Smooth muscle cell (in vitro differentiated cells): ENCODE data around the gene STXBP5L. TPM values are rescaled to one million over a fixed set of nuclear protein-coding genes. Genes with fewer than 3 reads are reported as not detected.
"Not testable (repeated sequence)": the region's sequence is repeated elsewhere in the genome, so short reads cannot be mapped to it uniquely, and the experiment has no call there.

Experiments used
- DNase-seq: peaks from one replicate; lab custom pipeline; 2025; ENCODE audit not compliant: unreplicated experiment; lab: John Stamatoyannopoulos, UW
- H2AFZ ChIP-seq: fragments of 200-600 bp; sonication (generic); 2 replicates; pipeline ENCODE4 v1.6.0; 2016; ENCODE audit warnings: antibody characterized with exemption, low read depth, mild to moderate bottlenecking
- H3F3A ChIP-seq: fragments of 200-600 bp; sonication (generic); 2 replicates; pipeline ENCODE4 v1.6.0; 2017; ENCODE audit warnings: antibody characterized with exemption, low read depth
- H3K27ac ChIP-seq: fragments of 200-600 bp; sonication (generic); 2 replicates; pipeline ENCODE4 v1.5.1; 2016; ENCODE audit warnings: low read depth, mild to moderate bottlenecking
- H3K27me3 ChIP-seq: fragments of 200-600 bp; sonication (generic); 2 replicates; pipeline ENCODE4 v1.6.1; 2016; ENCODE audit warnings: low read depth, mild to moderate bottlenecking
- H3K36me3 ChIP-seq: fragments of 200-600 bp; sonication (generic); 2 replicates; pipeline ENCODE4 v1.5.1; 2016; ENCODE audit warnings: low read depth
- H3K4me1 ChIP-seq: fragments of 200-600 bp; sonication (generic); 2 replicates; pipeline ENCODE4 v1.5.1; 2016; ENCODE audit warnings: low read depth
- H3K4me2 ChIP-seq: fragments of 200-600 bp; sonication (generic); 2 replicates; pipeline ENCODE4 v1.6.0; 2016; ENCODE audit warnings: mild to moderate bottlenecking
- H3K4me3 ChIP-seq: fragments of 200-600 bp; sonication (generic); 2 replicates; pipeline ENCODE4 v1.5.1; 2016; ENCODE audit warnings: mild to moderate bottlenecking
- H3K79me2 ChIP-seq: fragments of 200-600 bp; sonication (generic); 2 replicates; pipeline ENCODE4 v1.6.0; 2016; ENCODE audit warnings: low read depth, mild to moderate bottlenecking
- H3K9ac ChIP-seq: fragments of 200-600 bp; sonication (generic); 2 replicates; pipeline ENCODE4 v1.6.0; 2016; ENCODE audit warnings: low read depth
- H3K9me3 ChIP-seq: fragments of 200-600 bp; sonication (generic); replicated peaks from 2 replicates; pipeline ENCODE4 v1.5.1; 2016; ENCODE audit warnings: low read depth
- H4K20me1 ChIP-seq: fragments of 200-600 bp; sonication (generic); 2 replicates; pipeline ENCODE4 v1.6.0; 2016; ENCODE audit warnings: low read depth
- CTCF ChIP-seq: fragments of 200-600 bp; sonication (generic); IDR thresholded peaks from 2 replicates; pipeline ENCODE4 v1.5.1; 2017; ENCODE audit warnings: borderline replicate concordance, mild to moderate bottlenecking, antibody characterized with exemption; ENCODE audit not compliant: insufficient read depth, poor library complexity, severe bottlenecking
- WGBS: methylation state at CpG from one replicate; pipeline ENCODE4 v1.1.7; 2016; ENCODE audit warnings: low lambda C conversion rate; 5-methylcytosine and 5-hydroxymethylcytosine counted together
- polyA plus RNA-seq: library from polyadenylated mRNA; unstranded; fragments of >200 nt; fragmentation: Nextera tagmentation; extraction: Ambion mirVana; gene quantifications from 2 replicates; pipeline ENCODE4 v1.2.1, GENCODE V29; 2016
- total RNA-seq: library from RNA; depleted of rRNA; stranded (reverse); fragments of >200 nt; gene quantifications from 2 replicates; pipeline ENCODE4 v1.2.3, GENCODE V29; 2014

Gene STXBP5L
- total and polyA plus RNA-seq, 2 experiments from 2014 or later: 3.3 to 10.3 TPM

GRCh38 chr3:121436641-121437040 lies 528.6 kb downstream of the STXBP5L start:
- H3K9ac ChIP-seq: no peak overlapping the region
- WGBS: 95% methylated on average over 3 of the region's 3 CpGs
- H3K4me2 ChIP-seq: no peak overlapping the region
- H3K9me3 ChIP-seq: no peaks in the 10 kb centered on the region
- H2AFZ ChIP-seq: no peak overlapping the region
- H3K27me3 ChIP-seq: no peaks in the 10 kb centered on the region
- no peaks in the 10 kb centered on the region for H3K36me3 ChIP-seq
- no peaks in the 10 kb centered on the region for H4K20me1 ChIP-seq
- no peaks in the 10 kb centered on the region for H3K4me1 ChIP-seq
- DNase-seq: no peak
- H3F3A ChIP-seq: no peaks in the 10 kb centered on the region
- no peak for TF ChIP-seq CTCF
- no peak overlapping the region for H3K4me3 ChIP-seq
- H3K79me2 ChIP-seq: no peaks in the 10 kb centered on the region
- H3K27ac ChIP-seq: no peak overlapping the region

- Histone ChIP-seq H3K4me2 (no peak overlapping the region), H3K9me3 (no peaks in the 10 kb centered on the region), H3K9ac (no peak overlapping the region), H3K27ac (no peak overlapping the region), H3K79me2 (no peaks in the 10 kb centered on the region), H3K36me3 (no peaks in the 10 kb centered on the region), H2AFZ (no peak overlapping the region), H3F3A (no peaks in the 10 kb centered on the region), H3K27me3 (no peaks in the 10 kb centered on the region), H3K4me1 (no peaks in the 10 kb centered on the region), H3K4me3 (no peak overlapping the region), H4K20me1 (no peaks in the 10 kb centered on the region)
- no peak for DNase-seq
- no peak for TF ChIP-seq CTCF
- 96% methylated on average over 1 of the region's 1 CpG for WGBS
Observed at GRCh38 chr3:121443456-121443855, 535.5 kb downstream of the STXBP5L start.

- DNase-seq, H3K27me3 ChIP-seq, H3K4me3 ChIP-seq, H2AFZ ChIP-seq, H4K20me1 ChIP-seq, H3K4me2 ChIP-seq, H3K79me2 ChIP-seq, H3K9ac ChIP-seq, H3K36me3 ChIP-seq, H3K27ac ChIP-seq, H3K4me1 ChIP-seq, H3K9me3 ChIP-seq, H3F3A ChIP-seq: not testable (repeated sequence)
- WGBS: 94% methylated on average over 12 of the region's 12 CpGs
Observed at GRCh38 chr3:121451752-121452151, 543.7 kb downstream of the STXBP5L start.

- no peak for DNase-seq
- H3K4me2 ChIP-seq: no peak overlapping the region
- H3K27ac ChIP-seq: no peak overlapping the region
- H3K4me3 ChIP-seq: no peak overlapping the region
- no peaks in the 10 kb centered on the region for H3F3A ChIP-seq
- 97% methylated on average over 3 of the region's 3 CpGs for WGBS
- H3K79me2 ChIP-seq: no peaks in the 10 kb centered on the region
- H3K27me3 ChIP-seq: no peaks in the 10 kb centered on the region
- H3K9me3 ChIP-seq: no peaks in the 10 kb centered on the region
- H2AFZ ChIP-seq: no peak overlapping the region
- TF ChIP-seq CTCF: no peak
- no peaks in the 10 kb centered on the region for H3K4me1 ChIP-seq
- H4K20me1 ChIP-seq: no peaks in the 10 kb centered on the region
- H3K9ac ChIP-seq: no peak overlapping the region
- H3K36me3 ChIP-seq: no peaks in the 10 kb centered on the region
Observed at GRCh38 chr3:121462565-121462964, 554.6 kb downstream of the STXBP5L start.
